ENCODE data around the gene RARG. TPM values are rescaled to one million over a fixed set of nuclear protein-coding genes. Genes with fewer than 3 reads are reported as not detected.

The RARG gene
- total and polyA plus RNA-seq, 2 of the 8 experiments (the other 6 are each of a cell fraction or from before 2014, with no cell fraction given) = 68.6 to 68.9 TPM

DNA sequence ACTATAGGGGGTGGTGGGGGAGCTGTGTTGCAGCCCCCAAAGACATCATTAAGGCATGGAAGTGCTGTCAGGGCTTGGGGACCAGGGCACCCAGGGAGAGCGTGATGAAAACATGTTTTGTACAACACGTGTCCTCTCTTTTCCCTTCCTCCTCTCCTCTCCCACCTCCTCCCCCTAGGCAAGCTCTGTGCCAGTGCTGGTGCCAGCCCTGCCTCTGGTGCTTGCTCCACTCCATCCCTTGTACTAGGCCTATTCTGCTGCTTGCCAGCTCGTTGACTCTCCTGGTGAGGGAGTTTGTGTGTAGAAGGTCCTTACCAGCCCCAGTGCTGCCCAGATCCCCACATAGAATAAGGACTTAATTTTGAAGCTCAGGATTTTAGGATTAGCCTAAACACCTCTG lies 3.2 kb upstream of the RARG start:
- H4K5ac ChIP-seq (ENCODE audit: insufficient read length, low read depth, low read length) = no peak overlapping the region
- H3K56ac ChIP-seq (replicated peaks; ENCODE audit: insufficient read length, low read depth, low read length) = no peak overlapping the region
- no peak overlapping the region for H4K8ac ChIP-seq (ENCODE audit: extremely low read depth, insufficient read depth, low read length)
- H3K23ac ChIP-seq (ENCODE audit: insufficient read length) = no peak overlapping the region
- H2BK15ac ChIP-seq (ENCODE audit: low read length) = no peak overlapping the region
- 0 out of 2 replicates have a peak overlapping the region, but pooled peaks have one; percentile 25 for H2AK5ac ChIP-seq (ENCODE audit: low read depth, low read length)
- peak overlapping the region; percentile 67; the same call in 1 of the 2 replicates for H2BK20ac ChIP-seq (ENCODE audit: low read length)
- H2BK120ac ChIP-seq (replicated peaks; ENCODE audit: low read depth, low read length) = no peak overlapping the region
- H2BK5ac ChIP-seq (ENCODE audit: low read depth, low read length) = no peak overlapping the region
- H3K4ac ChIP-seq (replicated peaks; ENCODE audit: insufficient read length, low read depth, low read length) = no peak overlapping the region
- H2AFZ ChIP-seq (ENCODE audit: low read length) = no peak overlapping the region
- H3K27me3 ChIP-seq (replicated peaks in 1 of 4; ENCODE audit: control insufficient read depth in 3 of 4, extremely low read depth in 1 of 4, insufficient read depth in 3 of 4, low read length in 3 of 4) = no peaks in the 10 kb centered on the region
- DNase-seq (ENCODE audit: low read depth in 1 of 2, low spot score in 2 of 2) = no peak
- no peaks in the 10 kb centered on the region for H3K36me3 ChIP-seq (ENCODE audit: control insufficient read depth in 2 of 4, insufficient read depth in 4 of 4, low read length in 3 of 4)
- H3K79me2 ChIP-seq (ENCODE audit: control insufficient read depth in 1 of 2, insufficient read depth in 2 of 2, low read length in 2 of 2) = peaks cover 0 to 7% of the 10 kb centered on the region in 2 experiments; a peak in 1 of 4 replicates
- FAIRE-seq = no peak
- peak overlapping the region; percentile 67 for H4K91ac ChIP-seq (replicated peaks; ENCODE audit: insufficient read length, low read length)
- H2BK12ac ChIP-seq (ENCODE audit: low read depth, low read length) = peak overlapping the region; percentile 69; the same call in 1 of the 2 replicates
- 72% methylated on average over 3 of the region's 3 CpGs; no CpG with 5 or more reads in 1 of the 2 experiments for WGBS, 2 experiments (ENCODE audit: extremely low coverage in 1 of 2, insufficient coverage in 1 of 2, insufficient read length in 1 of 2, insufficient replicate concordance in 2 of 2, low coverage in 1 of 2, low lambda C conversion rate in 2 of 2, missing lambda C conversion rate in 1 of 2)
- H4K20me1 ChIP-seq (replicated peaks in 1 of 2; ENCODE audit: control insufficient read depth in 1 of 2, insufficient read depth in 2 of 2, low read length in 2 of 2) = no peaks in the 10 kb centered on the region
- no peak overlapping the region for H3K14ac ChIP-seq (ENCODE audit: insufficient read length)
- H3K9ac ChIP-seq (replicated peaks in 1 of 4; ENCODE audit: extremely low read depth in 1 of 4, low read depth in 3 of 4, low read length in 3 of 4) = no peak overlapping the region
- H3K23me2 ChIP-seq (ENCODE audit: low read depth, low read length) = peaks cover 11% of the 10 kb centered on the region; the same call in 1 of the 2 replicates
- ChIA-PET POLR2A (ENCODE audit: partially characterized antibody) (interaction anchor here (1.3 to 12.4 kb wide), 4 partner anchors 9 to 27 kb away, joined by 3 to 151 read pairs (median 3); no protein-coding TSS in a partner anchor), CTCF (ENCODE audit: partially characterized antibody) (interaction anchor here (2.5 to 23.5 kb wide), 4 partner anchors 9 to 52 kb away, joined by 12 to 535 read pairs (median 34); partner anchors contain the start of genes ESPL1 and ITGB7)
- no peak overlapping the region for H3K4me3 ChIP-seq (ENCODE audit: extremely low read depth in 1 of 4, insufficient read depth in 2 of 4, low read depth in 3 of 4, low read length in 4 of 4)
- peak overlapping the region; percentile 41 to 92; a peak in 3 of 4 replicates for H3K4me2 ChIP-seq (ENCODE audit: insufficient read depth in 1 of 2, low read depth in 2 of 2, low read length in 2 of 2)
- no peaks in the 10 kb centered on the region for H3K9me3 ChIP-seq (ENCODE audit: insufficient read depth in 2 of 2, low read depth in 1 of 2, low read length in 1 of 2)
- no peaks in the 10 kb centered on the region for H3K79me1 ChIP-seq (ENCODE audit: low read depth, low read length)
- peaks cover 31 to 56% (median 44%) of the 10 kb centered on the region in 4 experiments for H3K4me1 ChIP-seq (replicated peaks in 1 of 4; ENCODE audit: control insufficient read depth in 3 of 4, insufficient read depth in 4 of 4, low read length in 3 of 4)
- H3K27ac ChIP-seq (ENCODE audit: low read depth, low read length) = no peak overlapping the region
- no peak overlapping the region for H3K18ac ChIP-seq (ENCODE audit: extremely low read depth, low read length)
- no peak for TF ChIP-seq BACH1 (IDR thresholded peaks at IDR 0.05; ENCODE audit: low read length)
- TF ChIP-seq, protein P1, sequence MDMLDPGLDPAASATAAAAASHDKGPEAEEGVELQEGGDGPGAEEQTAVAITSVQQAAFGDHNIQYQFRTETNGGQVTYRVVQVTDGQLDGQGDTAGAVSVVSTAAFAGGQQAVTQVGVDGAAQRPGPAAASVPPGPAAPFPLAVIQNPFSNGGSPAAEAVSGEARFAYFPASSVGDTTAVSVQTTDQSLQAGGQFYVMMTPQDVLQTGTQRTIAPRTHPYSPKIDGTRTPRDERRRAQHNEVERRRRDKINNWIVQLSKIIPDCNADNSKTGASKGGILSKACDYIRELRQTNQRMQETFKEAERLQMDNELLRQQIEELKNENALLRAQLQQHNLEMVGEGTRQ (IDR thresholded peaks at IDR 0.05; ENCODE audit: low read length) = no peak
- TF ChIP-seq E2F6 (IDR thresholded peaks at IDR 0.05) = no peak
- no peak for TF ChIP-seq SAP30 (IDR thresholded peaks at IDR 0.05; ENCODE audit: insufficient read depth, insufficient replicate concordance, low read length)
- TF ChIP-seq SIN3A (conservative IDR thresholded peaks at IDR 0.05 in 1 of 2, IDR thresholded peaks at IDR 0.05 in 1 of 2; ENCODE audit: low read depth in 1 of 2, low read length in 2 of 2) = no peak
- TF ChIP-seq HDAC6 (IDR thresholded peaks at IDR 0.05; ENCODE audit: low read depth, low read length) = no peak
- TF ChIP-seq NRF1 (IDR thresholded peaks at IDR 0.05; ENCODE audit: low read depth, low read length) = no peak
- TF ChIP-seq JUN (IDR thresholded peaks at IDR 0.05; ENCODE audit: low read depth, low read length) = no peak
- no peak for TF ChIP-seq TEAD4 (IDR thresholded peaks at IDR 0.05; ENCODE audit: low read depth, low read length)
- TF ChIP-seq GTF2F1 (IDR thresholded peaks at IDR 0.05; ENCODE audit: borderline replicate concordance, low read depth, low read length) = no peak
- no peak for TF ChIP-seq CHD2 (IDR thresholded peaks at IDR 0.05; ENCODE audit: low read length)
- no peak for TF ChIP-seq SP4 (IDR thresholded peaks at IDR 0.05; ENCODE audit: low read length)
